ENCODE data around the gene GALNT5.

- no peak for TF ChIP-seq EZH2 (IDR thresholded peaks at IDR 0.05)
- no peak for TF ChIP-seq CTCF (IDR thresholded peaks at IDR 0.05)
These were observed at the start of gene GALNT5 for GRCh38 chr2:157257312-157258252.
